K562 (cell line): ENCODE data around the gene LRCH1. TPM values are rescaled to one million over a fixed set of nuclear protein-coding genes. Genes with fewer than 3 reads are reported as not detected.

ENCODE experiments used
- ATAC-seq: fragments of 200-7000 bp; cut with Tn5 transposase; 3 replicates; pipeline ENCODE4 v1.9.1; 2020; ENCODE audit warnings: moderate library complexity
- BruUV-seq: library from RNA; stranded (reverse); fragments of 400-500 nt; replicated peaks from 2 replicates; lab custom pipeline; 2021; lab: Mats Ljungman, UMichigan
- CTCF ChIA-PET: fragments of 300-600 bp; formaldehyde crosslinking; extraction: SDS; loops from one replicate; lab custom pipeline; 2021; ENCODE audit warnings: low intra/inter-chr PET ratio; lab: Yijun Ruan, JAX
- POLR2A ChIA-PET: fragments of 300-600, 350-650 bp; sonication (Branson Sonifier 250); formaldehyde crosslinking; extraction: SDS; loops from one replicate; lab custom pipeline; 2021; ENCODE audit warnings: antibody characterized with exemption, inconsistent platforms; lab: Yijun Ruan, JAX
- DNase-seq, 4 experiments: peaks; one replicate each; pipeline versions ENCODE4 v3.0.0 to v3.0.0-alpha.2; 2011 to 2018; ENCODE audit warnings: low spot score in 3 of 4, mixed read lengths in 3 of 4; ENCODE audit errors: extremely low read depth in 1 of 4
- FAIRE-seq: peaks from 2 replicates; lab custom pipeline; 2011; peaks lifted over from hg19 to GRCh38; lab: Jason Lieb, UNC
- H2AFZ ChIP-seq: 2 replicates; pipeline ENCODE4 v1.6.0; 2011; ENCODE audit warnings: low read depth, low read length, control low read depth, inconsistent platforms
- H3K27ac ChIP-seq: fragments of 200-600 bp; 3 replicates; pipeline ENCODE4 v1.8.0; 2011; ENCODE audit warnings: low read depth, mild to moderate bottlenecking, control low read depth, inconsistent platforms, low read length, moderate library complexity, mixed read lengths; ENCODE audit errors: extremely low read depth
- H3K27me3 ChIP-seq, 2 experiments: fragments of 300-600 bp in 1 of 2; 2 replicates in 1 of 2; 3 replicates in 1 of 2; pipeline versions ENCODE4 v1.6.0 to v1.8.0; 2011; ENCODE audit warnings: inconsistent platforms in 2 of 2, low read length in 2 of 2, mild to moderate bottlenecking in 1 of 2, mixed read lengths in 1 of 2, moderate library complexity in 1 of 2; ENCODE audit not compliant: control insufficient read depth in 2 of 2, insufficient read depth in 2 of 2
- H3K36me3 ChIP-seq: fragments of 300-600 bp; 3 replicates; pipeline ENCODE4 v1.8.0; 2011; ENCODE audit warnings: mild to moderate bottlenecking, low read length, inconsistent platforms; ENCODE audit not compliant: control insufficient read depth, insufficient read depth
- H3K4me1 ChIP-seq, 2 experiments: fragments of 200-600 bp in 1 of 2; replicated peaks in 1 of 2; 2 replicates in 1 of 2; 3 replicates in 1 of 2; pipeline versions ENCODE4 v1.5.1 to v1.8.0; 2011; ENCODE audit warnings: inconsistent platforms in 2 of 2, low read length in 2 of 2, mild to moderate bottlenecking in 1 of 2, mixed read lengths in 1 of 2, moderate library complexity in 1 of 2; ENCODE audit not compliant: control insufficient read depth in 2 of 2, insufficient read depth in 2 of 2
- H3K4me2 ChIP-seq: 2 replicates; pipeline ENCODE4 v1.6.1; 2011; ENCODE audit warnings: low read length, control low read depth, inconsistent platforms, mixed read lengths; ENCODE audit not compliant: insufficient read depth
- H3K4me3 ChIP-seq: fragments of 200-600 bp; sonication (generic), shearing (Covaris generic); 2 replicates; pipeline ENCODE4 v1.5.1; 2016; ENCODE audit warnings: control low read depth, inconsistent platforms
- H3K79me2 ChIP-seq: fragments of 200-600 bp; 3 replicates; pipeline ENCODE4 v1.8.0; 2011; ENCODE audit warnings: low read length, inconsistent platforms; ENCODE audit not compliant: control insufficient read depth, insufficient read depth
- H3K9ac ChIP-seq, 2 experiments: 2 replicates each; pipeline versions ENCODE4 v1.6.0 to v1.6.1; 2011; ENCODE audit warnings: low read depth in 2 of 2, low read length in 2 of 2, control low read depth in 1 of 2, inconsistent platforms in 1 of 2, mild to moderate bottlenecking in 1 of 2, mixed read lengths in 1 of 2; ENCODE audit not compliant: insufficient read depth in 1 of 2
- H3K9me1 ChIP-seq: one replicate; pipeline ENCODE4 v1.6.0; 2011; ENCODE audit warnings: inconsistent platforms, mild to moderate bottlenecking, low read length, moderate library complexity; ENCODE audit not compliant: control insufficient read depth, insufficient read depth
- H3K9me3 ChIP-seq: replicated peaks from 2 replicates; pipeline ENCODE4 v1.5.1; 2011; ENCODE audit warnings: low read depth, low read length, inconsistent platforms; ENCODE audit not compliant: control insufficient read depth, insufficient read depth
- H4K20me1 ChIP-seq: replicated peaks from 2 replicates; pipeline ENCODE4 v1.6.1; 2011; ENCODE audit warnings: low read length, inconsistent platforms, mixed read lengths; ENCODE audit not compliant: control insufficient read depth, insufficient read depth
- COPS2 ChIP-seq: fragments of 450-650 bp; conservative IDR thresholded peaks from 2 replicates; pipeline ENCODE4 v1.6.1; 2016; ENCODE audit warnings: mild to moderate bottlenecking, moderate library complexity
- E2F3 ChIP-seq: fragments of 250-450 bp; sonication (Bioruptor Pico); IDR thresholded peaks from 2 replicates; pipeline ENCODE4 v1.4.0; 2020; ENCODE audit warnings: mild to moderate bottlenecking
- HDAC2 ChIP-seq: fragments of 450-650 bp; IDR thresholded peaks from 2 replicates; pipeline ENCODE4 v1.6.1; 2016; ENCODE audit warnings: mild to moderate bottlenecking
- HMG20A ChIP-seq: fragments of 450-650 bp; formaldehyde crosslinking; conservative IDR thresholded peaks from 2 replicates; pipeline ENCODE4 v1.4.0; 2020; ENCODE audit warnings: mild to moderate bottlenecking, mixed read lengths
- HNRNPUL1 ChIP-seq: fragments of 200-400 bp; formaldehyde crosslinking; IDR thresholded peaks from 2 replicates; pipeline ENCODE4 v1.6.1; 2017; ENCODE audit warnings: low read length
- L3MBTL2 ChIP-seq: fragments of 450-650 bp; IDR thresholded peaks from 2 replicates; pipeline ENCODE4 v1.6.1; 2016; ENCODE audit warnings: mild to moderate bottlenecking, moderate library complexity
- NUFIP1 ChIP-seq: fragments of 450-650 bp; IDR thresholded peaks from 2 replicates; pipeline ENCODE4 v1.6.1; 2018; ENCODE audit not compliant: partially characterized antibody
- SMAD1 ChIP-seq: fragments of 150-350 bp; IDR thresholded peaks from 2 replicates; pipeline ENCODE4 v1.6.1; 2014; ENCODE audit warnings: low read length, low read depth; ENCODE audit not compliant: partially characterized antibody
- TAF9B ChIP-seq: fragments of 450-650 bp; IDR thresholded peaks from 2 replicates; pipeline ENCODE4 v1.6.1; 2018; ENCODE audit warnings: mild to moderate bottlenecking; ENCODE audit not compliant: partially characterized antibody
- ZC3H8 ChIP-seq: fragments of 450-650 bp; IDR thresholded peaks from 2 replicates; pipeline ENCODE4 v1.6.1; 2017
- WGBS: fragments of 100-300 bp; shearing (Covaris generic); methylation state at CpG from one replicate; pipeline ENCODE4 v1.1.6; 2016; ENCODE audit warnings: low coverage, mixed read lengths; ENCODE audit not compliant: insufficient coverage; ENCODE audit errors: missing lambda C conversion rate; 5-methylcytosine and 5-hydroxymethylcytosine counted together
- in situ Hi-C: fragments of 300-500 bp; cut with MboI; formaldehyde crosslinking; loops from 4 replicates; pipeline ENCODE4 v1.15.0; 2018; ENCODE audit warnings: inconsistent platforms, mixed read lengths
- intact Hi-C: fragments of 100-400 bp; cut with micrococcal nuclease; formaldehyde crosslinking; loops from 2 replicates; pipeline ENCODE4 v1.14.2; 2022
- polyA plus RNA-seq, 8 experiments: library from polyadenylated mRNA; depleted of rRNA in 4 of 8; stranded (reverse) in 5 of 8; unstranded in 3 of 8; fragments of >200 nt; fragmentation: Nextera tagmentation in 2 of 8; fragmentation: Illumina TruSeq in 1 of 8; extraction: Ambion mirVana in 2 of 8; extraction: Trizol in 1 of 8; gene quantifications; 2 replicates each; pipeline versions ENCODE4 v1.2.1 to v1.2.3, GENCODE V29; 2011 to 2014; ENCODE audit warnings: inconsistent platforms in 1 of 8, missing spikeins in 1 of 8
- total RNA-seq, 7 experiments: library from RNA; depleted of rRNA in 6 of 7; stranded (reverse); fragments of >200 nt in 6 of 7; fragmentation: Illumina TruSeq in 2 of 7; extraction: Trizol in 2 of 7; gene quantifications; 2 replicates each; pipeline versions ENCODE4 v1.2.1 to v1.2.3, GENCODE V29; 2011 to 2021; ENCODE audit warnings: low replicate concordance in 1 of 7
- TF ChIP-seq, protein P1 (sequence below): fragments of 150-350 bp; conservative IDR thresholded peaks from 2 replicates; pipeline ENCODE4 v1.6.1; 2014; ENCODE audit warnings: low read length
- TF ChIP-seq, protein P2 (sequence below): sonication (generic); formaldehyde crosslinking; IDR thresholded peaks from 2 replicates; pipeline ENCODE4 v1.8.1; 2023; ENCODE audit warnings: mild to moderate bottlenecking, missing genetic modification reagents
- TF ChIP-seq, protein P3 (sequence below): fragments of 450-650 bp; IDR thresholded peaks from 2 replicates; pipeline ENCODE4 v1.6.1; 2016
- TF ChIP-seq, protein P4 (sequence below): fragments of 150-350 bp; IDR thresholded peaks from 2 replicates; pipeline ENCODE4 v1.6.1; 2014; ENCODE audit warnings: low read depth, mild to moderate bottlenecking, low read length, borderline replicate concordance

The LRCH1 gene
- total and polyA plus RNA-seq, 9 of the 15 experiments (the other 6 are each of a cell fraction or from before 2014, with no cell fraction given) = 1.1 to 6.8 (median 3.7) TPM

DNA sequence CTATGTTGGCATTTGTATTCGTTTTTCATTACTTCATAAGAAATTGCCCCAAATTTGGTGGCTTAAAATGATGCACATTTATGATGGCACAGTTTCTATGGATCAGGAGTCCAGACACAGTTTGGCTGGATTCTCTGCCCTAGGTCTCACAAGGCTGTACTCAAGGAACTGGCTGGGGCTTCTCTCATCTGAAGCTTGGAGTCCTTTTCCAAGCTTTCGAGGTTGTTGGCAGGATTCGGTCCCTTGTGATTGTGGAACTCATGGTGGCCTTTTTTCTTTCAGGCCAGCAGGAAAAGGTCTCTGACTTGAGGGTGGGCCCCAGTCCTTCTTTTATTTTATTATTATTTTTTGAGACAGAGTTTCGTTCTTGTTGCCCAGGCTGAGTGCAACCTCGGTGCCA is 23.8 kb downstream of the LRCH1 start:
- Histone ChIP-seq H4K20me1 (peaks cover 26% of the 10 kb centered on the region; the same call in 1 of the 2 replicates), H3K9me1 (no peaks in the 10 kb centered on the region), H3K36me3 (no peaks in the 10 kb centered on the region), H3K9ac (no peak overlapping the region), H3K9me3 (no peaks in the 10 kb centered on the region), H3K4me1 (no peaks in the 10 kb centered on the region), H3K4me2 (no peak overlapping the region), H3K27me3 (no peaks in the 10 kb centered on the region), H3K79me2 (peaks cover 5% of the 10 kb centered on the region; the same call in 1 of the 3 replicates), H3K4me3 (no peak overlapping the region), H3K27ac (no peak overlapping the region), H2AFZ (no peak overlapping the region)
- ATAC-seq (no peak), DNase-seq (no peak), FAIRE-seq (no peak)
- 58% methylated on average over 4 of the region's 5 CpGs for WGBS
- no TSS peak for BruUV-seq
- intact Hi-C loops (no loop called here), in situ Hi-C loops (no loop called here)
- POLR2A ChIA-PET = no interaction called here
- CTCF ChIA-PET = no interaction called here
- no peak for TF ChIP-seq COPS2
- no peak for TF ChIP-seq TAF9B
- TF ChIP-seq L3MBTL2 = no peak
- TF ChIP-seq, protein P1, sequence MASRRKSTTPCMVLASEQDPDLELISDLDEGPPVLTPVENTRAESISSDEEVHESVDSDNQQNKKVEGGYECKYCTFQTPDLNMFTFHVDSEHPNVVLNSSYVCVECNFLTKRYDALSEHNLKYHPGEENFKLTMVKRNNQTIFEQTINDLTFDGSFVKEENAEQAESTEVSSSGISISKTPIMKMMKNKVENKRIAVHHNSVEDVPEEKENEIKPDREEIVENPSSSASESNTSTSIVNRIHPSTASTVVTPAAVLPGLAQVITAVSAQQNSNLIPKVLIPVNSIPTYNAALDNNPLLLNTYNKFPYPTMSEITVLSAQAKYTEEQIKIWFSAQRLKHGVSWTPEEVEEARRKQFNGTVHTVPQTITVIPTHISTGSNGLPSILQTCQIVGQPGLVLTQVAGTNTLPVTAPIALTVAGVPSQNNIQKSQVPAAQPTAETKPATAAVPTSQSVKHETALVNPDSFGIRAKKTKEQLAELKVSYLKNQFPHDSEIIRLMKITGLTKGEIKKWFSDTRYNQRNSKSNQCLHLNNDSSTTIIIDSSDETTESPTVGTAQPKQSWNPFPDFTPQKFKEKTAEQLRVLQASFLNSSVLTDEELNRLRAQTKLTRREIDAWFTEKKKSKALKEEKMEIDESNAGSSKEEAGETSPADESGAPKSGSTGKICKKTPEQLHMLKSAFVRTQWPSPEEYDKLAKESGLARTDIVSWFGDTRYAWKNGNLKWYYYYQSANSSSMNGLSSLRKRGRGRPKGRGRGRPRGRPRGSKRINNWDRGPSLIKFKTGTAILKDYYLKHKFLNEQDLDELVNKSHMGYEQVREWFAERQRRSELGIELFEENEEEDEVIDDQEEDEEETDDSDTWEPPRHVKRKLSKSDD = no peak
- no peak for TF ChIP-seq NUFIP1
- TF ChIP-seq, protein P2, sequence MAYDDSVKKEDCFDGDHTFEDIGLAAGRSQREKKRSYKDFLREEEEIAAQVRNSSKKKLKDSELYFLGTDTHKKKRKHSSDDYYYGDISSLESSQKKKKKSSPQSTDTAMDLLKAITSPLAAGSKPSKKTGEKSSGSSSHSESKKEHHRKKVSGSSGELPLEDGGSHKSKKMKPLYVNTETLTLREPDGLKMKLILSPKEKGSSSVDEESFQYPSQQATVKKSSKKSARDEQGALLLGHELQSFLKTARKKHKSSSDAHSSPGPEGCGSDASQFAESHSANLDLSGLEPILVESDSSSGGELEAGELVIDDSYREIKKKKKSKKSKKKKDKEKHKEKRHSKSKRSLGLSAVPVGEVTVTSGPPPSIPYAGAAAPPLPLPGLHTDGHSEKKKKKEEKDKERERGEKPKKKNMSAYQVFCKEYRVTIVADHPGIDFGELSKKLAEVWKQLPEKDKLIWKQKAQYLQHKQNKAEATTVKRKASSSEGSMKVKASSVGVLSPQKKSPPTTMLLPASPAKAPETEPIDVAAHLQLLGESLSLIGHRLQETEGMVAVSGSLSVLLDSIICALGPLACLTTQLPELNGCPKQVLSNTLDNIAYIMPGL (CRISPR knock-in tag) = no peak
- TF ChIP-seq, protein P3, sequence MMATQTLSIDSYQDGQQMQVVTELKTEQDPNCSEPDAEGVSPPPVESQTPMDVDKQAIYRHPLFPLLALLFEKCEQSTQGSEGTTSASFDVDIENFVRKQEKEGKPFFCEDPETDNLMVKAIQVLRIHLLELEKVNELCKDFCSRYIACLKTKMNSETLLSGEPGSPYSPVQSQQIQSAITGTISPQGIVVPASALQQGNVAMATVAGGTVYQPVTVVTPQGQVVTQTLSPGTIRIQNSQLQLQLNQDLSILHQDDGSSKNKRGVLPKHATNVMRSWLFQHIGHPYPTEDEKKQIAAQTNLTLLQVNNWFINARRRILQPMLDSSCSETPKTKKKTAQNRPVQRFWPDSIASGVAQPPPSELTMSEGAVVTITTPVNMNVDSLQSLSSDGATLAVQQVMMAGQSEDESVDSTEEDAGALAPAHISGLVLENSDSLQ = no peak
- no peak for TF ChIP-seq E2F3
- no peak for TF ChIP-seq ZC3H8
- no peak for TF ChIP-seq HNRNPUL1
- TF ChIP-seq SMAD1 = no peak
- TF ChIP-seq, protein P4, sequence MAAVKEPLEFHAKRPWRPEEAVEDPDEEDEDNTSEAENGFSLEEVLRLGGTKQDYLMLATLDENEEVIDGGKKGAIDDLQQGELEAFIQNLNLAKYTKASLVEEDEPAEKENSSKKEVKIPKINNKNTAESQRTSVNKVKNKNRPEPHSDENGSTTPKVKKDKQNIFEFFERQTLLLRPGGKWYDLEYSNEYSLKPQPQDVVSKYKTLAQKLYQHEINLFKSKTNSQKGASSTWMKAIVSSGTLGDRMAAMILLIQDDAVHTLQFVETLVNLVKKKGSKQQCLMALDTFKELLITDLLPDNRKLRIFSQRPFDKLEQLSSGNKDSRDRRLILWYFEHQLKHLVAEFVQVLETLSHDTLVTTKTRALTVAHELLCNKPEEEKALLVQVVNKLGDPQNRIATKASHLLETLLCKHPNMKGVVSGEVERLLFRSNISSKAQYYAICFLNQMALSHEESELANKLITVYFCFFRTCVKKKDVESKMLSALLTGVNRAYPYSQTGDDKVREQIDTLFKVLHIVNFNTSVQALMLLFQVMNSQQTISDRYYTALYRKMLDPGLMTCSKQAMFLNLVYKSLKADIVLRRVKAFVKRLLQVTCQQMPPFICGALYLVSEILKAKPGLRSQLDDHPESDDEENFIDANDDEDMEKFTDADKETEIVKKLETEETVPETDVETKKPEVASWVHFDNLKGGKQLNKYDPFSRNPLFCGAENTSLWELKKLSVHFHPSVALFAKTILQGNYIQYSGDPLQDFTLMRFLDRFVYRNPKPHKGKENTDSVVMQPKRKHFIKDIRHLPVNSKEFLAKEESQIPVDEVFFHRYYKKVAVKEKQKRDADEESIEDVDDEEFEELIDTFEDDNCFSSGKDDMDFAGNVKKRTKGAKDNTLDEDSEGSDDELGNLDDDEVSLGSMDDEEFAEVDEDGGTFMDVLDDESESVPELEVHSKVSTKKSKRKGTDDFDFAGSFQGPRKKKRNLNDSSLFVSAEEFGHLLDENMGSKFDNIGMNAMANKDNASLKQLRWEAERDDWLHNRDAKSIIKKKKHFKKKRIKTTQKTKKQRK = no peak
- no peak for TF ChIP-seq HDAC2
- no peak for TF ChIP-seq HMG20A (CRISPR knock-in tag)
